Measurements from ENCODE around the gene ARHGAP6. TPM values are rescaled to one million over a fixed set of nuclear protein-coding genes. Genes with fewer than 3 reads are reported as not detected.

ARHGAP6 gene
- polyA plus RNA-seq, 3 donors = 0.31 to 1.1 (median 0.40) TPM

DNA sequence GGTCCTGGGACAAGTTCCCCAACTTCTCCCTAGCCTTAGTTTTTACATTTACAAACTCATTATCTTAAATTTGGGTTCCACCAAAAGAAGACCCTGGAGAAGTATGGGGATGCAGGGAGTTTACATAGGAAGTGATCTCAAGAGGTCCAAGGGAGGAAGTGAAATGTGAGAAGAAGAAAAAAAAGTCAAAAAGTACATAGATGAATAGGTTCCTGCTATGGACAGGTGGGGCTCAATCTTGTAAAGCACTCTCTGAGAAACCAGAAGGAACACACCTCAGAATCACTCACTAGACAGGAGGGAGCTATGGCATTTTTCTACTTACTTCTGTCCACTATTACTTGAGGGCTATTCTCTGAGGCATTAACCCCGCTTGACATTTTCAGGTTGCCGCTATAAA is 56.6 kb downstream of the ARHGAP6 start:
- no peaks in the 10 kb centered on the region for H3K4me1 Mint-ChIP-seq
- Histone ChIP-seq H4K20me1 (ENCODE audit: insufficient read depth, low read length) (no peaks in the 10 kb centered on the region), H3K4me1 (ENCODE audit: control insufficient read depth in 1 of 2, insufficient read depth in 2 of 2, low read length in 2 of 2) (no peaks in the 10 kb centered on the region), H3K9me3 (replicated peaks in 1 of 2; ENCODE audit: control insufficient read depth in 1 of 2, insufficient read depth in 1 of 2, low read length in 2 of 2) (no peaks in the 10 kb centered on the region), H3K27ac (ENCODE audit: low read depth in 1 of 2, low read length in 2 of 2) (no peak overlapping the region), H3K4me2 (replicated peaks; ENCODE audit: extremely low read depth, low read length, poor library complexity, severe bottlenecking) (no peak overlapping the region), H3K36me3 (replicated peaks in 1 of 2; ENCODE audit: control insufficient read depth in 1 of 2, insufficient read depth in 2 of 2, low read length in 2 of 2) (no peaks in the 10 kb centered on the region), H3K79me2 (ENCODE audit: insufficient read depth, low read length) (no peaks in the 10 kb centered on the region), H3K27me3 (ENCODE audit: control insufficient read depth in 2 of 2, insufficient read depth in 2 of 2, low read length in 2 of 2) (no peaks in the 10 kb centered on the region), H3K4me3 (replicated peaks in 1 of 3; ENCODE audit: low read depth in 2 of 3, low read length in 3 of 3) (no peak overlapping the region), H2AFZ (ENCODE audit: insufficient read depth, low read depth, low read length, poor library complexity, severe bottlenecking) (no peak overlapping the region), H3K9ac (ENCODE audit: insufficient read depth, low read length, poor library complexity, severe bottlenecking) (no peak overlapping the region)
- H3K9me3 Mint-ChIP-seq = peaks cover 0 to 5% (median 0%) of the 10 kb centered on the region in 7 donors
- no CpG with 5 or more reads among the region's 2 CpGs for WGBS (ENCODE audit: insufficient coverage)
- H3K36me3 Mint-ChIP-seq = no peaks in the 10 kb centered on the region
- intact Hi-C loops (cut with micrococcal nuclease) = no loop called here
- H3K27me3 Mint-ChIP-seq (ENCODE audit: low read depth in 3 of 3) = peaks cover 0 to 2% (median 0%) of the 10 kb centered on the region in 3 donors
- H3K27ac Mint-ChIP-seq = no peak overlapping the region
- no peak overlapping the region for H3K4me3 Mint-ChIP-seq
- TF ChIP-seq, protein P1, sequence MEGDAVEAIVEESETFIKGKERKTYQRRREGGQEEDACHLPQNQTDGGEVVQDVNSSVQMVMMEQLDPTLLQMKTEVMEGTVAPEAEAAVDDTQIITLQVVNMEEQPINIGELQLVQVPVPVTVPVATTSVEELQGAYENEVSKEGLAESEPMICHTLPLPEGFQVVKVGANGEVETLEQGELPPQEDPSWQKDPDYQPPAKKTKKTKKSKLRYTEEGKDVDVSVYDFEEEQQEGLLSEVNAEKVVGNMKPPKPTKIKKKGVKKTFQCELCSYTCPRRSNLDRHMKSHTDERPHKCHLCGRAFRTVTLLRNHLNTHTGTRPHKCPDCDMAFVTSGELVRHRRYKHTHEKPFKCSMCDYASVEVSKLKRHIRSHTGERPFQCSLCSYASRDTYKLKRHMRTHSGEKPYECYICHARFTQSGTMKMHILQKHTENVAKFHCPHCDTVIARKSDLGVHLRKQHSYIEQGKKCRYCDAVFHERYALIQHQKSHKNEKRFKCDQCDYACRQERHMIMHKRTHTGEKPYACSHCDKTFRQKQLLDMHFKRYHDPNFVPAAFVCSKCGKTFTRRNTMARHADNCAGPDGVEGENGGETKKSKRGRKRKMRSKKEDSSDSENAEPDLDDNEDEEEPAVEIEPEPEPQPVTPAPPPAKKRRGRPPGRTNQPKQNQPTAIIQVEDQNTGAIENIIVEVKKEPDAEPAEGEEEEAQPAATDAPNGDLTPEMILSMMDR (IDR thresholded peaks at IDR 0.05) = no peak
- DNase-seq = no peak

DNA sequence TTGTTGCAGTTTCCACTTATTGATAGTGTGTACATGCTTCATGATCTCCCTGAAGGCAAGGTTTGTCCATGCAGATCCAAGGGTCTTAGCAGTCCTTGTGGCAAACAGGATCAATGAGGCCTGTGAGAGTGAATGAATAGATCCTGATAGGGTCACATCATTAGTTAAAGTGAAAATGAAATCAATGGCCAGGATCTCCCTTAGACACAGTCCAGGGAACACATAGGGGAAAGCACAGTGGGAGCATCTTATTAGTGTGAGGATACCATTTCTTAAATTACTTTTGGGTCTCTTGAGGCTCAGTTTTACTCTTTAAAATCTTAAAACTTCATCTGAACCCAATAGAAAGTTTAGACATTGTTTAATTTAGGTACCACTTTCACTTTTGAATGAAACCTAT is 59.3 kb downstream of the ARHGAP6 start:
- no peaks in the 10 kb centered on the region for H3K9me3 Mint-ChIP-seq
- TF ChIP-seq, protein P1 (IDR thresholded peaks at IDR 0.05) = no peak
- Histone ChIP-seq H3K9me3 (replicated peaks in 1 of 2; ENCODE audit: control insufficient read depth in 1 of 2, insufficient read depth in 1 of 2, low read length in 2 of 2) (no peaks in the 10 kb centered on the region), H3K4me2 (replicated peaks; ENCODE audit: extremely low read depth, low read length, poor library complexity, severe bottlenecking) (no peak overlapping the region), H3K4me3 (replicated peaks in 1 of 3; ENCODE audit: low read depth in 2 of 3, low read length in 3 of 3) (no peak overlapping the region), H3K27me3 (ENCODE audit: control insufficient read depth in 2 of 2, insufficient read depth in 2 of 2, low read length in 2 of 2) (no peaks in the 10 kb centered on the region), H3K4me1 (ENCODE audit: control insufficient read depth in 1 of 2, insufficient read depth in 2 of 2, low read length in 2 of 2) (no peaks in the 10 kb centered on the region), H2AFZ (ENCODE audit: insufficient read depth, low read depth, low read length, poor library complexity, severe bottlenecking) (no peak overlapping the region), H3K36me3 (replicated peaks in 1 of 2; ENCODE audit: control insufficient read depth in 1 of 2, insufficient read depth in 2 of 2, low read length in 2 of 2) (no peaks in the 10 kb centered on the region), H4K20me1 (ENCODE audit: insufficient read depth, low read length) (no peaks in the 10 kb centered on the region), H3K79me2 (ENCODE audit: insufficient read depth, low read length) (no peaks in the 10 kb centered on the region), H3K27ac (ENCODE audit: low read depth in 1 of 2, low read length in 2 of 2) (no peak overlapping the region), H3K9ac (ENCODE audit: insufficient read depth, low read length, poor library complexity, severe bottlenecking) (no peak overlapping the region)
- DNase-seq = no peak
- H3K36me3 Mint-ChIP-seq = no peaks in the 10 kb centered on the region
- no peaks in the 10 kb centered on the region for H3K4me1 Mint-ChIP-seq
- no peak overlapping the region for H3K27ac Mint-ChIP-seq
- intact Hi-C loops (cut with micrococcal nuclease) = no loop called here
- no peak overlapping the region for H3K4me3 Mint-ChIP-seq
- peaks cover 0 to 2% (median 1%) of the 10 kb centered on the region in 3 donors for H3K27me3 Mint-ChIP-seq (ENCODE audit: low read depth in 3 of 3)
